DMS 273 (cell line): Measurements from ENCODE around the gene RPS6KA5.
"Not testable (repeated sequence)": the region's sequence is repeated elsewhere in the genome, so short reads cannot be mapped to it uniquely, and the experiment has no call there.

Experiments
- DNase-seq: peaks from one replicate; lab custom pipeline; 2025; ENCODE audit not compliant: unreplicated experiment; lab: John Stamatoyannopoulos, UW

Gene RPS6KA5

DNA sequence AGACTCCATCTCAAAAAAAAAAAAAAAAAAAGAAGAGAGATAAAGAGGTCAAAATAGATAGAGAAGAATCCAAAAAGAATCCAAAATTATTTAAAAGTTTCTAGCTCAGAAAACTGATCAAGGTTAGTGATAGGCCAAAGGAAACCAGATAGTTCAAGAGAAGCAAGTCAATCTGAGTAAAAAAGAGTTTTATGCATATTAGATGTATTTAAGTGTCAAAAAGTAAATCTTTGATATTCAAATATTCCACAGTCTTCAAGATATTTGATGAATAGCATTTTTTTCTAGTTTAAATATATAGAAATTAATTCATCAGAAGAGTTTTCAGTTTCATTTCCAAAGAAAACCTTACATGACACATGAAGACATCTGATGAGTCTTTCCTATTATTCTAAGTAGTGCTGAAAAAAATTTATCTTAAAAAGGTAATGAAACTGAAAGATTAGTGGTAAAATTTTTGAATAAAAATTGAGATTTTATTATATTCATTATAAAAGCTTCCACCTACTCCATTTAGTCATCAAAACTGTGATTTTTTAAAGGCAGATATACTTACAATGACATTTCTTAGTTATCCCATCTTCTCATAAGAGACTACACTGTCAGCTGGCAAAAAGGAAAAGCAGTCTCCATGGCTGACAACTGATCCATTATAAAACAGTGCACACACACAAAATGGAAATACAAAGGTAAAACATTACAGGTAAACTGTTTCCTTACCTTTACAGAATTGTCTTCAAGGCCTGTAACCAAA is 68.6 kb downstream of the RPS6KA5 start:
- no peak for DNase-seq

DNA sequence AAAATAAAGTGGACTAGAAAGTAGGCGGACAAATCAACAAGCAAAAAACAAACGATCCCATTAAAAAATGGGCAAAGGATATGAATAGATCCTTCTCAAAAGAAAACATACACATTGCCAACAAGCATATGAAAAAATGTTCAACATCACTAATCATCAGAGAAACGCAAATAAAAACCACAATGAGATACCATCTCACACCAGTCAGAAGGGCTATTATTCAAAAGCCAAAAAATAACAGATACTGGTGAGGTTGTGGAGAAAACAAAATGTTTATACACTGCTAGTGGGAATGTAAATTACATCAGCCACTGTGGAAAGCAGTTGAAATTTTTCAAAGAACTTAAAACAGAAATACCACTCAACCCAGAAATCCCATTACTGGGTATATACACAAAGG is 70.3 kb downstream of the RPS6KA5 start:
- no peak for DNase-seq

DNA sequence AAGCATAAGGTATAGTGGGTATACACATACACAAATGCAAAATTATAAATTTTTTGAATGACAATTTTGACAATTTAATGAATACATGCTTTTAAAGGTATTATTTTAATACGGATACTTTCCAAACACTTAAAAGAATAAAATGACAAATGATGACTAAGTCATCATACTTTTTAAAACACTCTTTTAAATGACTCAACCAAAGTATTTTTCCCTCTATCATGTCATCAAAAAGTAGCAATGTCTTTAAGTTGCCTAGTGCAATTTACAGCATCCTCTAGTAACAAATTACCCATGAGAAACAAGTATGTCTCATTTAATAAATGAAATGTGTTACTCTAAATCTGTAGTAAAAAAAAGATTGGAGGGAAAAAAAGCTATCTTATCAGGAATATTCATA is 73.3 kb downstream of the RPS6KA5 start:
- DNase-seq = no peak

DNA sequence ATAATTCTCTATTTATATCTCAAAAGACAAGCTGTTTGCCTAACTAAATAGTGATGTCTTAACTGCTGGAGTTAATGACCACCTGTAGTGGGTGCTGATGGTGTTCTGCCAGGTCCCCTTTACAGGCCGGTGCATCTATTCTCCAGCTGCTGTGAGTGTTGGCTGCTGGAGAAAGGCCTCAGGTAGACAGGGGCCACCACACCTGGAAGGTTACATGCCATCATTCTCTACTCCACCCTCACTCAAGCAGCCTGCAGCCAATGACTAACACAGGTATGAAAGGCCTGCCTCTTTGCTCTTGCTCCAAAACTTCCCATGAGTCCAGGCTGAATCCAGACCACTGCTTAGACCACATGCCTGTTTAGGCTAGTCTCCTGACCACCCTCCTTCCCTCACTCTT is 73.9 kb downstream of the RPS6KA5 start:
- no peak for DNase-seq

- DNase-seq = no peak
Measured at GRCh38 chr14:90985601-90986242, 74.7 kb downstream of the RPS6KA5 start.

DNA sequence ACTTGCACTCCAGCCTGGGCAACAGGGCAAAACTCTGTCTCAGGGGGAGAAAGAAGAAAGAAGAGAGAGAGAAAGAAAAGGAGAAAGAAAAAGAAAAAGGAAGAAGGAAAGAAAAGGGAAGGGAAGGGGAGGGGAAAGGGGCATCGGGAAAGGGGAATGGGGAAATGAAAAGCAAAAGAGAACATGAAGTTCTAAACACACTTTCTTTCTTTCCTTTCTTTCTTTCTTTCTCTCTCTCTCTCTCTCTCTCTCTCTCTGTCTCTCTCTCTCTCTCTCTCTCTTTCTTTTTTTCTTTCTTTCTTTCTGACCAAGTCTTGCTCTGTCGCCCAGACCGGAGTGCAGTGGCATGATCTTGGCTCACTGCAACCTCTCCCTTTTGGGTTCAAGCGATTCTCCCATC is 76.9 kb downstream of the RPS6KA5 start:
- no peak for DNase-seq

DNA sequence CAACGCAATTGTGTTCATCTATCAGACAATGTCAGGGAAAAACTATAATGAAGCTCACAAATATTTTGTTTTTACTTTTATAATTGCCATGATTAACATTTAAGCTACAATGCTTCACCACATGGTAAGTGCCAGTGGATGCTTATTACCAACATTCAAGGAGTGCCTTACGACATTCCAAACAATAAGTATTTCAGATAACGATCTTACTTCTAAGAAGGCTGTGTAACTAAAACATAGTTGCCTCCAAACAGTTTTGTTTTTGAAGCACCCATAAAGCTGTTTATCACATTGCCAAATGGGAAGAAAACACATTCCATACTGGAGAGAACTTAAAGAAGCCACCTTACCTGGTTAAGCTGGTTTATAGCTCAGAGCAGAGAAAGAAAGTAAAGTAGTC is 78.8 kb downstream of the RPS6KA5 start:
- no peak for DNase-seq

GRCh38 chr14:90980636-90981035 is 79.8 kb downstream of the RPS6KA5 start:
- DNase-seq = not testable (repeated sequence)

- DNase-seq = no peak
Measured at GRCh38 chr14:90979515-90979914, 80.9 kb downstream of the RPS6KA5 start.

GRCh38 chr14:90976101-90976500 is 84.3 kb downstream of the RPS6KA5 start:
- DNase-seq = no peak

- no peak for DNase-seq
Measured at GRCh38 chr14:90971687-90972086, 88.8 kb downstream of the RPS6KA5 start.

- DNase-seq = no peak
Measured at GRCh38 chr14:90970167-90970600, 90.3 kb downstream of the RPS6KA5 start.

- DNase-seq = no peak
Measured at GRCh38 chr14:90969531-90970166, 90.8 kb downstream of the RPS6KA5 start.

- no peak for DNase-seq
Measured at GRCh38 chr14:90968025-90968424, 92.4 kb downstream of the RPS6KA5 start.

GRCh38 chr14:90966493-90966892 is 93.9 kb downstream of the RPS6KA5 start:
- no peak for DNase-seq

- no peak for DNase-seq
Measured at GRCh38 chr14:90965765-90966164, 94.7 kb downstream of the RPS6KA5 start.

DNA sequence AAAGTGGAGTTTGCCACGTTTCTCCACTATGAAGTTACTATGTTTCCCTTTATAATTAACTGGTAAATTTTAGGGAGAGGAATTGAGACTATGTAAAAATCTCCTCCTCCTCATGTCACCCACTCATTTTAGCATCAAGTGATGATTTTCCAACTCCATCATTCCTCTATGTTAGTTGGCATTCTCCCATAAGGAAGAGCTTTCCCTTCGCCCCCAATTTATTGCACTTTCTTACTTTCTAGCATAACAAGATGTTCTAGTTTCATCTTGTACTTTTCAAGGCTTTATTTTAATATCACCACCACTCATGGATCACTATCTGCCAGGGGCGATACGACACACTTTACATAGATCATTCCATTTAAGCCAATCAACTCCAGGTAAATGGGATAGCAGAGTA is 97.1 kb downstream of the RPS6KA5 start:
- no peak for DNase-seq

- no peak for DNase-seq
Measured at GRCh38 chr14:90962505-90963109, 97.8 kb downstream of the RPS6KA5 start.

- DNase-seq = no peak
Measured at GRCh38 chr14:90960818-90961217, 99.6 kb downstream of the RPS6KA5 start.

GRCh38 chr14:90959344-90959743 is 101.1 kb downstream of the RPS6KA5 start:
- no peak for DNase-seq

DNA sequence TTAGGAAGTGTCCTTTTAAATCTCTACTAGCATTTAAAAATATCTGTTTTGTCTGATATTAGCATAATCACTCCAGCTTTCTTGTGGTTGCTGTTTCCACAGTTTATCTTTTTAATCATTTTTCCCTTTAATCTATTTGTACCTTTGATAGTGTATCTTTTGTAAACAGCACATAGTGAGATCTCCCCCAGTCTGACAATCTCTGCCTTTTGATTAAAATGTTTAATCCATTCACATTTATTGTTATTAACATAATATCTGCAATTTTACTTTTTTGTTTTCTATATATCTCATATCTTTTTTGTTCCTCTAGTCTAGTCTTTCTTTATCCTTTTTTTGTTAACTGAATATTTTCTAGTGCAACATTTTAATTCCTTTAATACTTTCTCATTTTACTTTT is 104.2 kb downstream of the RPS6KA5 start:
- no peak for DNase-seq

- DNase-seq = not testable (repeated sequence)
Measured at GRCh38 chr14:90953643-90954042, 106.8 kb downstream of the RPS6KA5 start.
